HuH-7 (cell line): ENCODE results near the gene LIPT1.
"Not testable (repeated sequence)": the region's sequence is repeated elsewhere in the genome, so short reads cannot be mapped to it uniquely, and the experiment has no call there.

Source experiments
- DNase-seq: peaks from one replicate; pipeline ENCODE4 v3.0.0; 2011; ENCODE audit warnings: low spot score

The LIPT1 gene

GRCh38 chr2:99180755-99181623, 26.2 kb downstream of the LIPT1 start, which contains the start of the genes MITD1 and MRPL30:
MITD1 (minus strand) TSS chr2:99181058; CDS start chr2:99180981, 77 bp downstream.
MRPL30 (plus strand) TSS chr2:99181184; CDS start chr2:99186204, 5,020 bp downstream.
- DNase-seq: peak; percentile 87

DNA sequence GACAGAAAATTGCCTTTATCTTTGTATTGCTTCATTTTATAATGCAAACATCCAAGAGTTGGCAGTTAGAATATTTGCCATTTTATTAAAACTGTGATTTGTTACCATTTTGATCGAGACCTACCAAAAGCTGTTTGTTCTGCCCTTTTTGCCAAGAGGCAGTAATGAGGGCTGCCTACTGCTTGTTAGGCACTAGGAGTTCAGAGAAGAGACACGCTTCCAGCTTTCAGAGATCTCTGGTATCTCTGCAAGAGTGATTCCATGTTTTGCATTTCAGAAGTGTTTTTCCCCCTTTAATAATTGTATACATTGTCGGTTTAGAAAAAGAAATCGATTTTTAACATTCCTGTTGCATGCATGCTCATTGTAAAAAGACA, 26.8 kb downstream of the LIPT1 start:
- no peak for DNase-seq

- DNase-seq: peak; percentile 68
Measured at GRCh38 chr2:99183025-99183424, 28.3 kb downstream of the LIPT1 start.

DNA sequence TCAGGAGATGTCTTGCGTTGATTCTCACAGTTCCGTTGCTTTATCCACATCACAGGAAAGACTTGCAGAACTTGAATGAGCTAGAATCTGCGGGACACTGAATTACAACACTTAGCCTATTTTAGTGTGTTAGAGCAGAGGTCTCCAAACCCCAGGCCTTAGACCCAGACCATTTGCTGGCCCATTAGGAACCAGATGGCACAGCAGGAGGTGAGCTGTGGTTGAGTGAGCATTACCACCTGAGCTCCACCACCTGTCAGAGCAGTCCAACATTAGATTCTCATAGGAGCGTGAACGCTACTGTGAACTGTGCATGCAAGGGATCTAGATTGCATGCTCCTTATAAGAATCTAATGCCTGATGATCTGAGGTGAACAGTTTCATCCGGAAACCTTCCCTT, 30.0 kb downstream of the LIPT1 start:
- DNase-seq: no peak

- DNase-seq: no peak
Measured at GRCh38 chr2:99187011-99187410, 32.2 kb downstream of the LIPT1 start.

DNA sequence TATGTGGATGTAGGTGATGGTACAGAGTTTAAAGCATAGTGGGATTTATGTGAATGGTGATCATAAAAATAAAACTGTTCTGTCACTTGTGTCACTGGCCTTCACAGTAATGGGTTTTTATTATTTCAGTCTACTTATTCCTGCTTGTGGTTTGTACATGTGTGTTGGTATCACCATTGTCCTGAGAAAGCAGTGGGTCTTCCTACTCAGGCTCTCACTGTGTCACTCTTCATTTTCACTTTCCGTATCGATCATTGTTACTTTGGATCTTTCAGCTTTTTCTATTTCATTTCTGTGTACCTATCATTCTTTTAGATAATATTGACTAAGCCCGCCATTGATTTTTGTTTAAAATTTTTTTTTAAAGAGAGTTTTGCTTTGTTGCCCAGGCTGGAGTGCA, 33.6 kb downstream of the LIPT1 start:
- no peak for DNase-seq

DNA sequence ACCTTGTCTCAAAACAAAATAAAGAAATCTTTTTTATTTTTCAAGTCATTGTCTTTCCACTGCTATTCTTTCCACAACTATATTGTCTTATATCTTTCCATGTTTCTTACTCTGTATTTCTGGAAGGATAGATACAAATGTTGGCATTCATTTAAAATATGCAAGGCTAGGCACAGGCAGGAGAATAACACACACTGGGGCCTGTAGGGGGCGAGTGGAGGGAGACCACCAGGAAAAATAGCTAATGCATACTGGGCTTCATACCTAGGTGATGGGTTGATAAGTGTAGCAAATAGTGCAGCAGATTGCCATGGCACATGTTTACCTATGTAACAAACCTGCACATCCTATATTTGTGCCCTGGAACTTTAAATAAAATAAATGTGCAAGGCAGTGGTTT, 35.8 kb downstream of the LIPT1 start:
- DNase-seq: no peak

DNA sequence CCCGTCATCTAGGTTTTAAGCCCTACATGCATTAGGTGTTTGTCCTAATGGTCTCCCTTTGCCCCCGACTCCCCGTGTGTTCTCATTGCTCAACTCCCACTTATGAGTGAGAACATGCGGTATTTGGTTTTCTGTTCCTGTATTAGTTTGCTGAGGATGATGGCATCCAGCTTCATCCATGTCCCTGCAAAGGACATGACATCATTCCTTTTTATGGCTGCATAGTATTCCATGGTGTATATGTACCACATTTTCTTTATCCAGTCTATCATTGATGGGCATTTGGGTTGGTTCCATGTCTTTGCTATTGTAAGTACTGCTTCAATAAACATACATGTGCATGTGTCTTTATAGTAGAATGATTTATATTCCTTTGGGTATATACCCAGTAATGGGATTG, 37.6 kb downstream of the LIPT1 start:
- DNase-seq: not testable (repeated sequence)

GRCh38 chr2:99198103-99198841, 43.5 kb downstream of the LIPT1 start:
- no peak for DNase-seq

DNA sequence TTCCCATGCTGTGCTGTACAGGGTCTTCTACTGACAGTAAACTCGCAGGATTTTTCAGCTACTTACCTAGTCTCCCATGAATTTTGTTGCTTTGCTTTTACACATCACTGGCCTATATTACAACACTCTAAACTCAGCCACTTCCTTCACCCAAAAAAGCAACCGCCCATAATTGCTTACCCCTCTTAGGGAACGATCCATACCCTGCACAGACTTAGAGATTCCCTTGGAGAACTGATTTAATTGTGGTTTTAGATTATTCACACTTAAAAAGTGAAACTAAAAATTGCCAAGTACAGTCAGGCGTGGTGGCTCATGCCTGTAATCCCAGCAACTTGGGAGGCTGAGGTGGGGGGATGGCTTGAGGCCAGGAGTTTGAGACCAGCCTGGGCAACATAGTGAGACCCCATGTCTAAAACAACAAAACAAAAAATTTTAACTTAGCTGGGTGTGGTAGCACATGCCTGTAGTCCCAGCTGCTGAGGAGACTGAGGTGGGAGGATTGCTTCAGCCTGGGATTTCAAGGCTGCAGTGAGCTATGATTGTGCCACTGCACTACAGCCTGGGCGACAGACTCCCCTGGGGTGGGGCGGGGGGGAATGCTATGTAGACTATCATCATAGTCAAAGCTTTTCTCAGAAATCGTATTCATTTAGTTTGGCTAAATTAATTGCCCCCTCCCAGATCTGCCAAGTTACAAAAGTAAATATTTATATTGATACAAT, 45.5 kb downstream of the LIPT1 start:
- DNase-seq: no peak

- no peak for DNase-seq
Measured at GRCh38 chr2:99201959-99202678, 47.4 kb downstream of the LIPT1 start.

DNA sequence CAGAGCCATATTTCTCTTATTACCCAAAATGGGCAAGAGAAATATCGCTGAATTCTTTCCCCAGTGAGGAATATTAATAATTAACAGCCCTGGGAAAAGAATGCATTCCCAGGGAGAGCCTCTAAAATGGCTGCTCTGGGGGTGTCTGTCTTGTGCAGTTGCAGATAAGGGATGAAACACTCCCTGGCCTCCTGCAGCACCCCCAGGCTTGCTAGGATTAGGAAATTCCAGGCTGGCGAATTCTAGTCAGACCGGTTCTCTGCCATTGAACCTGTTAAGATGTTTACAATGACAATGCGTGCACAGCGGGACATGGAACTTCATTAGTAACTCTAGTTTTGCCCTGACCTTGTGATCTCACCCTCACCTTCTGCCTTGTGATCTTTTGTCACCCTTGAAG, 50.7 kb downstream of the LIPT1 start:
- DNase-seq: no peak
